Measurements from ENCODE around the gene OTUD4.

GRCh38 chr4:145199051-145199716 lies 18.8 kb upstream of the OTUD4 start:
- TF ChIP-seq, protein P1, sequence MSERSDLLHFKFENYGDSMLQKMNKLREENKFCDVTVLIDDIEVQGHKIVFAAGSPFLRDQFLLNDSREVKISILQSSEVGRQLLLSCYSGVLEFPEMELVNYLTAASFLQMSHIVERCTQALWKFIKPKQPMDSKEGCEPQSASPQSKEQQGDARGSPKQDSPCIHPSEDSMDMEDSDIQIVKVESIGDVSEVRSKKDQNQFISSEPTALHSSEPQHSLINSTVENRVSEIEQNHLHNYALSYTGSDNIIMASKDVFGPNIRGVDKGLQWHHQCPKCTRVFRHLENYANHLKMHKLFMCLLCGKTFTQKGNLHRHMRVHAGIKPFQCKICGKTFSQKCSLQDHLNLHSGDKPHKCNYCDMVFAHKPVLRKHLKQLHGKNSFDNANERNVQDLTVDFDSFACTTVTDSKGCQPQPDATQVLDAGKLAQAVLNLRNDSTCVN (tag by site-specific recombination; optimal IDR thresholded peaks at IDR 0.05) = no peak
- TF ChIP-seq ZNF10 (tag by site-specific recombination; IDR thresholded peaks at IDR 0.05) (no peak), ATF2 (tag by site-specific recombination; IDR thresholded peaks at IDR 0.05; ENCODE audit: low read depth) (no peak), ZSCAN30 (tag by site-specific recombination; IDR thresholded peaks at IDR 0.05) (no peak), WT1 (tag by site-specific recombination; IDR thresholded peaks at IDR 0.05) (no peak), ZNF549 (tag by site-specific recombination; IDR thresholded peaks at IDR 0.05) (no peak)
- TF ChIP-seq, protein P2, sequence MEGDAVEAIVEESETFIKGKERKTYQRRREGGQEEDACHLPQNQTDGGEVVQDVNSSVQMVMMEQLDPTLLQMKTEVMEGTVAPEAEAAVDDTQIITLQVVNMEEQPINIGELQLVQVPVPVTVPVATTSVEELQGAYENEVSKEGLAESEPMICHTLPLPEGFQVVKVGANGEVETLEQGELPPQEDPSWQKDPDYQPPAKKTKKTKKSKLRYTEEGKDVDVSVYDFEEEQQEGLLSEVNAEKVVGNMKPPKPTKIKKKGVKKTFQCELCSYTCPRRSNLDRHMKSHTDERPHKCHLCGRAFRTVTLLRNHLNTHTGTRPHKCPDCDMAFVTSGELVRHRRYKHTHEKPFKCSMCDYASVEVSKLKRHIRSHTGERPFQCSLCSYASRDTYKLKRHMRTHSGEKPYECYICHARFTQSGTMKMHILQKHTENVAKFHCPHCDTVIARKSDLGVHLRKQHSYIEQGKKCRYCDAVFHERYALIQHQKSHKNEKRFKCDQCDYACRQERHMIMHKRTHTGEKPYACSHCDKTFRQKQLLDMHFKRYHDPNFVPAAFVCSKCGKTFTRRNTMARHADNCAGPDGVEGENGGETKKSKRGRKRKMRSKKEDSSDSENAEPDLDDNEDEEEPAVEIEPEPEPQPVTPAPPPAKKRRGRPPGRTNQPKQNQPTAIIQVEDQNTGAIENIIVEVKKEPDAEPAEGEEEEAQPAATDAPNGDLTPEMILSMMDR (tag by site-specific recombination; IDR thresholded peaks at IDR 0.05) = no peak
